ENCODE results near the gene CASZ1.

CASZ1 gene

DNA sequence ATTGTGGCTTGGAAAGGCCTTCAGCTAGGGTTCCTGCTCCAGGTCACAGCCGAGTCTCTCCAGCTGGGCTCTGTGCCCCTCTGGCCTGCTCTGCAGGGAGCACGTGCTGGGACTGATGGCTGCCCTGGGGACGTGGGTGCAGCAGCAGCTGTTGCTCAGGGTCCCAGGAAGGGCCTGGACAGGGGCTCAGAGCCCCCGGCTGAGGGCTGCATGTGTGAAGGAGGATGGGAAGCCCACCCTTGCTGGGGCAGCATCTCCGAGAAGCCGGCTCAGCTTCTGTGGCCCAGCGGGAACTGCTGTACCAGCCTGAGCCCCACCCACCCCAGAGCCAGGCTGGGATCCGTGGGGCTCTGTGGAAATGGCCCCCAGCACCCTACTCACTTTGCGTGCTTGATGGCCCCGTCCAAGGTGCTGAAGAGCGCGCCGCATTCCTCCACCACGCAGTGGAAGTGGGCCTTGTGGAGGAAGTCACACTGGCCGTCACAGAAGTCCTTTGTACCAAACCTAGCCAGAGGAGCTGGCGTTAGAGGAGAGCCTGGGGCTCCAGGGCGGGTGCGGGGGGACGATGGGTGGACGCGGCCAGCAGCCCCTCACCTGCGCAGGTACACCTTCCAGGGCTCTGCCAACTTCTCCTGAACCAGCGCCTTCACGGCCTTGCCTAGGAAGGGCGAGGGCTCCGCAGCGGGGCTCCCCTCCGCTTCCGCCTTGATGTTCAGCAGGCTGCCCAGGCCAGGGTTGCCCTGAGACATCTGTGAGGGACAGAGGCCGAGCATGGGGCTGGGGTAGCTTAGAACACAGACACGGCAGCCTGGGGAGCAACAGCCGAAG, 147.5 kb downstream of the CASZ1 start:
- no peak for DNase-seq

GRCh38 chr1:10647414-10648170, 148.9 kb downstream of the CASZ1 start:
- no peak for DNase-seq

DNA sequence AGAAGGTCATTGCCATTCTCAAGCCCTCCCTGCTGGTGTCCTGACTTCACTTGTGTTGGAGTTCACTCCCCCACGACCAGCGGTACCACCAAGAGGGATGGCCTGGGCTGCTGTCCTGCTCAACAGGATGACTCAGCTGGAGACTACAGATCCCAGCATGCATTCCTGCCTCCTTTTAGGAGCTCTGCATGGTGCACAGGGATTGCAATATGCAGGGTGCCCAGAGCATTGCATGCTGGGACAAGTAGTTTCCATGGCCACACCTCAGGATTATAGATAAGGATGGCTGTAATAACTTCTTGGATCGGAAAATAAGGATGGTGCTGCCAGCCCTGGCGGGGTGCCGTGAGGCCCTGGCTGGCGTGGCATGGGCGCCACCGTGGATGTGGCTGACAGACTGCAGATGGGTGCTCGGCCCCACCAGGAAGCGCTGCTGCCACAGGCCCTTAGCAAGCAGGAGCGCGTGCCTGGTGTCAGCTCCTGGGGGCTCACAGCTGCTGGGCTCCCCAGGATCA, 150.0 kb downstream of the CASZ1 start:
- no peak for DNase-seq

- no peak for DNase-seq
These were observed 151.9 kb downstream of the CASZ1 start for GRCh38 chr1:10644307-10645128.

DNA sequence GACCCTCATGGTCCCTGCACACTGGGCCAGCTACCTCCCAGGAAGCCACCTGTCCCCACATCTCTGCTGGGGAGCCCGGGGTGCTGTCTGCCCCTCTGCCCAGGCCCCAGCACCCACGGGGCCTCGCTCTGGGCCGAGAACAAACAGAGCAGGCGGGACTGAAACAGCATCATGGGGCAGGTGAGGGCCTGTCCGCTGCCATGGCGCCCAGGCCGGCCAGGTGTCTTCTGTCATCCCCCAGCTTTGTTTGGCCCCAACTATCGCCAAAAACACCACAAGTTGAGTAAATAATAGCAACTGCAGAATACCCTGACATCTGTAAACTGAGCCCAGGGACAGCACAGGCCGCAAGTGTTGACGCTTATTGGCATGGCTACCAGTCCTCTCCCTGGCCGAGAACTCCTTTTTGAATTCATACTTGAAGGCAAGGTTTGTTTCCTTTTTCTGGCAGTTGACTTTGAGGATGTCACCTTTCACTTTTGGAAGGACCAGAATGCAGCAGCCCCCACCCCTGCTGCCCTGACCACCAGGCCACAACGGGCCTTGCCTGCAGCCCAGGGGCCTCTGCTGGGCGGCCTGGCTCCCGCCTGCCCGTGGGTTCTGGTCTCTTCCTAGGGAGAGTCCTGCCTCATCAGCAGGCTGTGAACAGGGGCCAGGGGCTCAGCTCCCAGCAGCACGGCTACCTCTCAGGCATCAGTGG, 152.7 kb downstream of the CASZ1 start:
- no peak for DNase-seq

DNA sequence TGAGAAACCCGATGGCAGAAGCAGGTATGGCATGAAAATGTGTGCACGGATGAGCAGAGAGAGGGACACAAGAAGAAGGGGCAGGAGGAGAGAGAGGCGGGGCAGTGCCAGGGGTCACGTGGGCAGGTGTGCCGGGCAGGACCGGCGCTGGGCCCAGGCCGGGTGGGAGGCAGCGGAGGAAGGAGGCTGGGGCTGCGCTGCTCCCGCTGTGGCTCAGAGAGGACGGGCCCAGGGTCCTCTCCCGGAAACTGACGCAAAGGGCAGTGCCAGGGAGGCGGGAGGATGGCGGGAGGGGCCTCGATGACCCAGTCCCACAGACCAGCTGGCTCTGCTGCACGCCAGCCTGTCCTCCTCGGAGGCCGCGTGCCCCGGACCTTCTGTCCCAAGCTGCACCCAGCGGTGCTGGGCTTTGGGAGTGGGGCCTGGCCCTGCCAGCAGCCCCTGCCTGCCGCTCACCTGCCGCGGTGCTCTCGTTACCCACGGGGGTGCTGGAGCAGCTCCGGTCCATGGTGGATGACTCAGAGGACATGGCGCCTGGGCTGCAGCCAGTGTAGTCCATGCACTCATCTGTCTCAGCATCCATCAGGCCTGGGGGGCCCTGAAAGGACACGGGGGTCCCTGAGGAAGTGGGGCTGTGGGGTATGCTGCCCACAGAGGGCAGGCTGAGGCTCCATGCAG, 153.9 kb downstream of the CASZ1 start:
- no peak for DNase-seq

DNA sequence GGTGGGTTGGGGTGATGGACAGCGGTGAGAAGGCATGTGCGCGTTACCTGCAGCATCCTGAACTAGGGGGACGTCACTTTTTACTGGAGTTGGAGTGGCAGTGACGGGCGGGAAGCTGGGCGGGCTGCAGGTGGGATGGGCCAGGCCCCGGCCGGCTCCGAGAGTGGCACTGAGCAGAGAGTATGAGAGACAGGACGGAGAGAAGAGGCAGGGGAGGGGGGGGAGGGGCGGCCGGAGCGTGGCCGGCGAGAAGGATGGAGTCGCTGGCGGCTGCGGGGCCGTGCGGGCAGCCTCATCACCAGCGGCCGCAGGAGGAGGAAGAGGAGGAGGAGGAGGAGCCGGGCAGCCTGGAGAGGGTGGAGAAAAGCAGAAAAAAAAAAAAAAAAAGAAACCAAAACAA, 154.5 kb downstream of the CASZ1 start:
- DNase-seq: no peak

- DNase-seq: no peak
These were observed 155.4 kb downstream of the CASZ1 start for GRCh38 chr1:10640843-10641553.

DNA sequence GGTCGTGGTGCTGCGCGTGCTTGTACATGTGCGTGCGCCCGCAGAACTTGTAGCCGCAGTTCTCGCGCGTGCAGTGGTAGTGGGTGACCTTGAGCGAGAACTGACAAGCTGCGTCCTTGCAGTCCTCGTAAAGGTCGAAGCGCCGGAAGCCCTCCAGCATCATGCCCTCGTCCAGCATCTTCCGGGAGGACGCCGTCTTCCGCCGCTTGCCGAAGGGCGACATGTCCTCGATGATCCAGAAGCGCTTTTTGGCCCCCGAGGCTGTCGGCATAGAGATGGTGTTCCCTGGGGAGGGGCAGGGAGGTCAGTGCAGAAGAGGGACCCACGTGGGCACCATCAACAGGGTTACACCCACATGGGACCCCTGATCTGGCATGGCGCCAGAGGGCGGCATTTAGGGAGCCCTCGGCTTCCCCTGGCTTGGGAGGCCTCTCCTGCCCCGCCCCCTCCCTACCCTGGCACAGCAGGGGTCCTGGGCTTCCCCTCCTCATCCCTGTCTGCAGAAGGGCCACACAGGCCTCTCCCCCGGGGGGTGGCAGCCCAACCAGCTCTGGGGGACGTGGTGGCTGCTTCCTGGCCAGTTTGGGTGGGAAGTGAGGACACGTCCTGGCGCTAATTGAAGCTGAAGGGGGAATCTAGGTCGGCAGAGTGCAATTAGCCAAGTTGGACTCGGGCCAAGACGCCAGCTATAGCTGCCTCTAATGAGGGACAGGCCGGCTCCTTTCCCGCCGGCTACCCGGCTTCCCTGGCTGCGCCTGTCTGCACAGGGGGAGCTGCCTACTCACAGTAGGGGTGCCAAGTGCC, 156.5 kb downstream of the CASZ1 start:
- DNase-seq: no peak

- DNase-seq: no peak
These were observed 157.3 kb downstream of the CASZ1 start for GRCh38 chr1:10639011-10639774.

- DNase-seq: no peak
These were observed 157.9 kb downstream of the CASZ1 start for GRCh38 chr1:10638559-10639005.

DNA sequence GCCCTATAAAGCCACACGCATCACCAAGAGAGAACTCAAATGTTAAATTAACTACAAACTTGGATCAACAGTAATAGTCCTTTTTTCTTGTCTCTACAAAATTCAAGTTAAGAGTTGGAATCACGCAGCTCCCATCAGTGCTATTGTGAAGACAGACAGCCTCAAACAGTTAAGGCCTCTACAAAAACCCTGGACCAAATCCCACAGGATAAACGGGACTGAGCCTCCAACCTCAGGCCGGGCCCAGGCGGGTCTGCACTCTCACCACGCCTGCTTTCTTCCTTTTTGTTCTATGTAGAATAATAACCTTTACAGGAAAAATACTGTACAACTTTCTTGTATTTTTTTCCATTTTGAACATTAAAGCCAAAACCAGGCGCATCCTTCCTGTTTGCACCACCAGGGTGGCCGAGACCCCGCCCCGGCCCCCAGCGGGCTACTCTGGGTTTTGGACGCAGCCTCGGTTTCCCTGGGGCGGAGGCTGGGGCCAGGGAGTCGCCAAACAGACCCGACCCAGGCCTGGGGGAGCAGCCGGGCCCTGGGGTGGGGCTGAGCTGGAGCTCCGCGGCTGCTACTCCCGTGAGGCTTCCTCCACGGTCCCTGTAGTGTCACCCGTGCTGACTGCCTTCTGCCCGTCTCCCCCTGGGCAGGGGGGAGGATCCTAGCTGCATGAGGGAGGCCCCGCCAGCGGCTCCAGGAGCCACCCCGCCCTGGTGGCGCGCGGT, 158.4 kb downstream of the CASZ1 start:
- peak; percentile 19 for DNase-seq

DNA sequence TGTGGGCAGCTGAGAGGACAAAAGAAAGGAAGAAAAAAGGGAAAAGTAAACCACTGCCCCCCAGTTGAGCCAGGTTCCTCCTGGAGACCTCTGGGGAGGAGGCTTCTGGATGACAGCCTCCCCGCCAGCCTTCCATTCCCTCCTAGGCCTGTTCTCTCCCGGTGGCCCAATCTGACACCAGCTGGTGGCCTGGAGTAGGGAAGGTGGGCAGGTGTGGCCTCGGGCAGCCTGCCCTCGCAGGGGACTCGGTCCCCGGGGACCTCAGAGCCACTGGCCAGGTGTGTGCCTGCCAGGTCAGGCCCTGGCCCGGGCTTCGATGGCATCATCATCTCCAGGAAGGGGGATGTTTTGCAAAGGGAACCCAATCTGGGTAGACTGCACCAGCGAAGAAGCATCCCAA, 159.0 kb downstream of the CASZ1 start:
- no peak for DNase-seq

GRCh38 chr1:10635992-10636391, 160.5 kb downstream of the CASZ1 start:
- DNase-seq: no peak

- no peak for DNase-seq
These were observed 161.2 kb downstream of the CASZ1 start for GRCh38 chr1:10635085-10635896.

DNA sequence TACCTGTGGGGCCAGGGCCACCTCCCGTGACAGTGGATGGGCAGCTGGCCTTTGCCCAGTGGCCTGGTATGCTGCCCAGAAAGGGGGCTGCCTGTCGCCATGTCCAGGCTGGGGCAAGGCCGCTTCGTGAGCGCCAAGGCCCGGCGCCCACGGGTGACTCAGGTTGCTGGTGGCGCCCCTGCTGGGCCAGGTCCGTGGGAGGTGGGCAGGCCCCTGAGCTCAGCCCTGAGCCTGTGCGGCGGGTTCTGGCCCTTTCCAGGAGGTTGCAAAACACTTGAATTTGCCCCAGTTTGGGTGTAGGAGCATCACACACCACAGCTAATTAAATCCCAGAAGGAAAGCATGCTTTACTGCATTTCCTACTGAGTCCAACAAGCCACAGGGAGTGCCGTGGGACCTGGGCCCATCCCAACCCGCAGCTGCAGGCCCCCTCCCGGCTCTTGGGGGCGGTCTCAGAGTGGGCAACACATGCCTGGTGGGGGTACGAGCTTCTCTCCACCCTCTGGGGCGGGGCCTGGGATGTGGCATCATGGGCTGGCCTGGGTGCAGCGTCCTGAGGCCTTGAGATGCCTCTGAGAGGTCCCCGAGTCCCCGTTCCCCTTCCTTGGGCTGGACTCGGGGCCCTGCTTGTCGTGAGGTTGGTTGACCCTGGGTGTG, 161.9 kb downstream of the CASZ1 start:
- DNase-seq: no peak

DNA sequence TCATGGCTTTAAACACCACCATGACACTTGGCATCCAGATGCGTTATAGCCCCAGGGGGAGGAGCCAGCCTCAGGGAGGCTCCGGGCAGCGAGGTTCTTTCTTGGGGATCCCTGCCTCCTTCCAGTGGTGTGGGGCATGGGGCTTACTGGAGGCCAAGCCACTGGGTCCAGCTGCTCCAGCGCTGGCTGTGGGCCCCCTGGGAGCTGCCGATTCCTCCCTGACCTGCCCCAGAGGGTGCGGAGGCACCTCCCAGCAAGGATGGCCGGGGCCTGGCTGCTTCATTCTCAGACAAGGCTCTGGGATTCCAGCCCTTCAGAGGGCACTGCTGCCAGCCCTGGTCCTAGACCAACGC, 162.4 kb downstream of the CASZ1 start:
- DNase-seq: no peak

Measured in CD4-positive, alpha-beta T cell treated with Interleukin-17A for 4 hours (primary cell).